Activated T-cell treated with anti-CD3 and anti-CD28 coated beads for 24 hours (primary cell): ENCODE results near the gene MARK3.

Source experiments
- DNase-seq: peaks from one replicate; pipeline ENCODE4 v3.0.0-alpha.2; 2020; ENCODE audit warnings: low read depth

MARK3 gene

DNA sequence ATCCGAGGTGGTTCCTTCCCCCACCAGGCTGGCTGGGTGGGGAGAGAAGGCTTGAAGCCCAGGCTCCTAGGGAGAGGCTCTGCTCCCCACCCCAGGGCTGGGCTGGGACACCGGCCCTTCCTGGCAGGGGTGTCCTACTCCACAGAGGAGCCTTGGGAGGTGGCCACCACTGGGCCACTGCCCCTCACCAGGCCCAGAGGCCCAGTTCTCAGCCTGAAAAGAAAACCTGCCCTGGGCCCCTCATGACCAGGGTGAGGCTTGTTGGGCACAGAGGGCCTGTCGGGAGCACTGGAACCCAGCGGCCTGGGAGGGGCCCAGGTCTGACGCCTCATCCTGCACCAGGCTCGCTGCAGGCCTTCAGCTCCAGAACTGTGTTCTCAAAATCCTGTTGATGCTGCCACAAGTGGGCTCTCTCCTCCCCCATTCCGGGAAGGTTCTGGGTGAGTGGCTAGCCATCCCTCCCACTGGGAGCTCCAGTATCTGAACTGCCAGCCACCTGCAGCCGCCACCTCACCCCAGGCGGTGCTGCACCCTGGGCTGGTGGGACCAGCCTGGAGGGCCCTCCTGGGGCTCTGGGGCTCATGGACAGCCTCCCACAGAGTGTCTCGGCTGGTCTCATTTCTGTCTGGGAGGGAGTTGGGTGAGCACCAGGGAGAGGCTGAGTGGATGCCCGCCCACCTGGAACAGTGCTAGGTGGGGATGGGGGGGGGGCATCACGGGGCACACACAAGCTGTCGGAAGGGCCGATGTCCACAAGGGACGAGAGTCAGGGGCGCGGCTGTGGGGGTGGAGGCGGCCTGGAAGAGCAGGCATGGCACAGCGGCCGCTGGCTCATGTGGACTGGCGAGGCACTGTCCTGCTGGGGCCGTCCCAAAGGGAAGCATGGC, 165.5 kb downstream of the MARK3 start:
- DNase-seq = no peak

DNA sequence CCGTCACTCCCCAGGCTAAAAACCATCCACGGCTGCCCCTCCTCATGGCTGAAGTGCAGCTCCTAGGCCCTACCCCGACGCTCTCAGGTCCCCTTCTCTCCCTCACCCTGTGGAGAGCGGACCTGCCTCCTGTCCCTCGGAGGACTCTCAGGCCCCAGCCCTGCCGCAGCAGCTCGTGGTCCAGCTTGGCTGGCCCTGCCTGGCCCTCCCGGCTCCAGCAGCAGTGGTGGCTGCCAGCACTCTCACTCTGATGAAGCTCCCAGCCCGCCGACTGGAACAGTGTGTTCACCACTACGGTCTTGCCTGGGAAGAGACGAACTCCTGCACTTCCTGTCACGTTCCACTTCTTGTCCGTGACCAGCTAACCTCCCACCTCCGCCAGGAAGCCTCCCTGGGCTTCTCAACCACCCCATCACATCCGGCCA, 166.1 kb downstream of the MARK3 start:
- no peak for DNase-seq

DNA sequence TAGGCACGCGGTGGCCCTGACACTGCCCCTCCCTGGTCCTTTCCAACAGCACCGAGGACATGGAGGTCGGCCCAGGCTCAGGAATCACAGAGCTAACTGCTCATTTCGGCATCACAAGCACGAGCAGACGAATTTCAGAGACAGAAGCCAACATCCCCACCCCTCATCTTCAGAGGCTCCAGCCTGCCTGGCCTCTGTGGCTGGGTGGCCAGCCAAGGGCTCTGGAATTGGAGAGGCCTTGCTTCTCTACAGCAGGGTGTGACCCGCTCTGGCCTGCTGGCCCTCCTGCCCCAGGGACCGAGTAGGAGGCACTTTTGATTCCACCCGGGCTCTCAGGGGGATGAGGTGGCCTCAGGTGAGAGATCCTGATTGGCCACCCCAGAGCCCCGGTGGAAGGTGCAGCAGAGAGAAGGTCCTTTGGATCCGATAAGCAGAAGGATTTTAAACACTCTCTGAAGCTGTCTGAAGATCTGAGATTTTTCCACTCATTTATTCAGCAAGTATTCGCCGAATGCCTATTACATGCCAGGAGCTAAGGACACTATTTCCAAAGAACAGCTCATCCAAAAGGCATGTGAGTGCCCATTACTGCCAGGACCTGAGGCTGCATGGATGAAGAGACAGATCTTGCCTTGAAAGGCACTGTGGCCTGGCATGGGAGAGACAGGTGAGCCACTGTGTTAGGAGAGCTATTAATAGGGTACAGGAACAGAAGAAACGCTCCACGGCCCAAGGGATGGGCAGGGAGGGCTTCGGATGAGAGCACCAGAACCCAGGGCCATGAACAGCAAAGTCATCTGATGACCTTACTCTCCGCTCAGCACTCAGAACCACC, 167.0 kb downstream of the MARK3 start:
- DNase-seq = no peak

DNA sequence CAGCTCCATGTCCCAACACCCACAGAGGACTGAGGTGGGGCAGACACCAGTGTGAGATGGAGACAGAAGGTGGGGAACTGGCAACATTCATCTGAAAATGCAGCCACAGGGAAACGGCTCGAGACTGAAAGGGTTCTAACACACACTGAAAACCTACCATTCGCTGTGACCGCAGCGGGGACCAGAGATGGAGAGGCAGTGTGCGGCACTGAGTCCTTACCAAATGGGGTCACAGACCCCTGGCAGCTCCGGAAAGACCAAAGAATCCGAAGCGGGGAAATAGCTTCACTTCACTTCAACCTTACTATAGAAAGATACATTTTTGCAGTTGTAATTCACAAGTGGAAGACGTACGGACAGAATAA, 167.6 kb downstream of the MARK3 start:
- DNase-seq = no peak
